ENCODE measurements around the gene PHF5A.

DNA sequence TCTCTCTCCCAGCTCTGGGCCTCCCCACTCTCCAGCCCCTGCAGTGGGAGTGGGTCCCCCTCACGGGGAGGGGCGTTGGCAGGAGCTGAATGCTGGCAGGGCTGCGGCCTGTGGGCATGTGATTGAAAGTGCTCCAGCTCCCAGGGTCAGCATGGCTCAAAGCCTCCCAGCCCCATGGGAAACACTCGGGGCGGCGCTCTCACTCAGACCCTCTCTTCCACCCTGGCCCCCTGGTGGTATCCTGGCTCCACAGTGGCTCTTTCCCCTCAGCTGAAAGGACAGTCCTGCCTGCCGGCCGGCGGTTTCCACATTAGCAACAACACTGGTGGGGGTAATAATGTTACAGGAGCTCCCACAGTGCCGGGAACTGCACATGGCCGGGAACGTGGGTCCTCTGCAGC lies 40.3 kb upstream of the PHF5A start:
- TF ChIP-seq, protein P1, sequence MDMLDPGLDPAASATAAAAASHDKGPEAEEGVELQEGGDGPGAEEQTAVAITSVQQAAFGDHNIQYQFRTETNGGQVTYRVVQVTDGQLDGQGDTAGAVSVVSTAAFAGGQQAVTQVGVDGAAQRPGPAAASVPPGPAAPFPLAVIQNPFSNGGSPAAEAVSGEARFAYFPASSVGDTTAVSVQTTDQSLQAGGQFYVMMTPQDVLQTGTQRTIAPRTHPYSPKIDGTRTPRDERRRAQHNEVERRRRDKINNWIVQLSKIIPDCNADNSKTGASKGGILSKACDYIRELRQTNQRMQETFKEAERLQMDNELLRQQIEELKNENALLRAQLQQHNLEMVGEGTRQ (IDR thresholded peaks at IDR 0.05; ENCODE audit: borderline replicate concordance, low read depth, low read length), result no peak
- no peak for TF ChIP-seq SMC3 (IDR thresholded peaks at IDR 0.05; ENCODE audit: low read depth, low read length)
- TF ChIP-seq POLR2AphosphoS5 (IDR thresholded peaks at IDR 0.05; ENCODE audit: low read depth, low read length), result no peak
- TF ChIP-seq, protein P2, sequence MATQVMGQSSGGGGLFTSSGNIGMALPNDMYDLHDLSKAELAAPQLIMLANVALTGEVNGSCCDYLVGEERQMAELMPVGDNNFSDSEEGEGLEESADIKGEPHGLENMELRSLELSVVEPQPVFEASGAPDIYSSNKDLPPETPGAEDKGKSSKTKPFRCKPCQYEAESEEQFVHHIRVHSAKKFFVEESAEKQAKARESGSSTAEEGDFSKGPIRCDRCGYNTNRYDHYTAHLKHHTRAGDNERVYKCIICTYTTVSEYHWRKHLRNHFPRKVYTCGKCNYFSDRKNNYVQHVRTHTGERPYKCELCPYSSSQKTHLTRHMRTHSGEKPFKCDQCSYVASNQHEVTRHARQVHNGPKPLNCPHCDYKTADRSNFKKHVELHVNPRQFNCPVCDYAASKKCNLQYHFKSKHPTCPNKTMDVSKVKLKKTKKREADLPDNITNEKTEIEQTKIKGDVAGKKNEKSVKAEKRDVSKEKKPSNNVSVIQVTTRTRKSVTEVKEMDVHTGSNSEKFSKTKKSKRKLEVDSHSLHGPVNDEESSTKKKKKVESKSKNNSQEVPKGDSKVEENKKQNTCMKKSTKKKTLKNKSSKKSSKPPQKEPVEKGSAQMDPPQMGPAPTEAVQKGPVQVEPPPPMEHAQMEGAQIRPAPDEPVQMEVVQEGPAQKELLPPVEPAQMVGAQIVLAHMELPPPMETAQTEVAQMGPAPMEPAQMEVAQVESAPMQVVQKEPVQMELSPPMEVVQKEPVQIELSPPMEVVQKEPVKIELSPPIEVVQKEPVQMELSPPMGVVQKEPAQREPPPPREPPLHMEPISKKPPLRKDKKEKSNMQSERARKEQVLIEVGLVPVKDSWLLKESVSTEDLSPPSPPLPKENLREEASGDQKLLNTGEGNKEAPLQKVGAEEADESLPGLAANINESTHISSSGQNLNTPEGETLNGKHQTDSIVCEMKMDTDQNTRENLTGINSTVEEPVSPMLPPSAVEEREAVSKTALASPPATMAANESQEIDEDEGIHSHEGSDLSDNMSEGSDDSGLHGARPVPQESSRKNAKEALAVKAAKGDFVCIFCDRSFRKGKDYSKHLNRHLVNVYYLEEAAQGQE (IDR thresholded peaks at IDR 0.05; ENCODE audit: low read depth, low read length), result no peak
- TF ChIP-seq, protein P3, sequence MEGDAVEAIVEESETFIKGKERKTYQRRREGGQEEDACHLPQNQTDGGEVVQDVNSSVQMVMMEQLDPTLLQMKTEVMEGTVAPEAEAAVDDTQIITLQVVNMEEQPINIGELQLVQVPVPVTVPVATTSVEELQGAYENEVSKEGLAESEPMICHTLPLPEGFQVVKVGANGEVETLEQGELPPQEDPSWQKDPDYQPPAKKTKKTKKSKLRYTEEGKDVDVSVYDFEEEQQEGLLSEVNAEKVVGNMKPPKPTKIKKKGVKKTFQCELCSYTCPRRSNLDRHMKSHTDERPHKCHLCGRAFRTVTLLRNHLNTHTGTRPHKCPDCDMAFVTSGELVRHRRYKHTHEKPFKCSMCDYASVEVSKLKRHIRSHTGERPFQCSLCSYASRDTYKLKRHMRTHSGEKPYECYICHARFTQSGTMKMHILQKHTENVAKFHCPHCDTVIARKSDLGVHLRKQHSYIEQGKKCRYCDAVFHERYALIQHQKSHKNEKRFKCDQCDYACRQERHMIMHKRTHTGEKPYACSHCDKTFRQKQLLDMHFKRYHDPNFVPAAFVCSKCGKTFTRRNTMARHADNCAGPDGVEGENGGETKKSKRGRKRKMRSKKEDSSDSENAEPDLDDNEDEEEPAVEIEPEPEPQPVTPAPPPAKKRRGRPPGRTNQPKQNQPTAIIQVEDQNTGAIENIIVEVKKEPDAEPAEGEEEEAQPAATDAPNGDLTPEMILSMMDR (IDR thresholded peaks at IDR 0.05), result no peak
- TF ChIP-seq, protein P4, sequence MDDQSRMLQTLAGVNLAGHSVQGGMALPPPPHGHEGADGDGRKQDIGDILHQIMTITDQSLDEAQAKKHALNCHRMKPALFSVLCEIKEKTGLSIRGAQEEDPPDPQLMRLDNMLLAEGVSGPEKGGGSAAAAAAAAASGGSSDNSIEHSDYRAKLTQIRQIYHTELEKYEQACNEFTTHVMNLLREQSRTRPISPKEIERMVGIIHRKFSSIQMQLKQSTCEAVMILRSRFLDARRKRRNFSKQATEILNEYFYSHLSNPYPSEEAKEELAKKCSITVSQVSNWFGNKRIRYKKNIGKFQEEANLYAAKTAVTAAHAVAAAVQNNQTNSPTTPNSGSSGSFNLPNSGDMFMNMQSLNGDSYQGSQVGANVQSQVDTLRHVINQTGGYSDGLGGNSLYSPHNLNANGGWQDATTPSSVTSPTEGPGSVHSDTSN (IDR thresholded peaks at IDR 0.05), result no peak
- no peak for TF ChIP-seq NFIC (IDR thresholded peaks at IDR 0.05; ENCODE audit: borderline replicate concordance)
- TF ChIP-seq FOXJ3 (CRISPR knock-in tag; IDR thresholded peaks at IDR 0.05), result no peak
- TF ChIP-seq EZH2phosphoT487 (IDR thresholded peaks at IDR 0.05; ENCODE audit: borderline replicate concordance, low read depth), result no peak
